NT2/D1 (cell line): ENCODE results near the gene ABCB11.

Experiments used
- SUZ12 ChIP-seq: IDR thresholded peaks from 2 replicates; pipeline ENCODE4 v1.6.1; 2011; ENCODE audit not compliant: insufficient read length, insufficient read depth; ENCODE audit errors: extremely low read depth
- YY1 ChIP-seq: IDR thresholded peaks from 2 replicates; pipeline ENCODE4 v1.6.1; 2011; ENCODE audit not compliant: insufficient read length, insufficient read depth
- ZNF274 ChIP-seq: IDR thresholded peaks from 2 replicates; pipeline ENCODE4 v1.6.1; 2011; ENCODE audit warnings: mild to moderate bottlenecking, low read depth, low read length

GRCh38 chr2:168981651-168982050, 49.5 kb downstream of the ABCB11 start:
- TF ChIP-seq YY1 (no peak), SUZ12 (no peak), ZNF274 (no peak)
